CD14-positive monocyte (primary cell): Measurements from ENCODE around the gene FAM170B. TPM values are rescaled to one million over a fixed set of nuclear protein-coding genes. Genes with fewer than 3 reads are reported as not detected.

Experiments used
- DNase-seq, 3 donors: peaks; one replicate each; pipeline ENCODE4 v3.0.0-alpha.2; 2011 to 2022
- H2AFZ ChIP-seq: 2 replicates; pipeline ENCODE4 v1.6.0; 2012; ENCODE audit warnings: mild to moderate bottlenecking, low read depth, low read length, inconsistent platforms; ENCODE audit not compliant: insufficient read depth, poor library complexity, severe bottlenecking
- H3K27ac ChIP-seq, 2 donors: 1 replicate in 1 of 2; 2 replicates in 1 of 2; pipeline ENCODE4 v1.5.1; 2012 to 2013; ENCODE audit warnings: low read length in 2 of 2, control low read depth in 1 of 2, inconsistent platforms in 1 of 2, low read depth in 1 of 2, mild to moderate bottlenecking in 1 of 2
- H3K27me3 ChIP-seq, 2 donors: one replicate each; pipeline versions ENCODE4 v1.6.0 to v1.6.1; 2011 to 2013; ENCODE audit warnings: low read length in 2 of 2; ENCODE audit not compliant: control insufficient read depth in 2 of 2, insufficient read depth in 2 of 2
- H3K36me3 ChIP-seq, 2 donors: replicated peaks in 1 of 2; 1 replicate in 1 of 2; 2 replicates in 1 of 2; pipeline versions ENCODE4 v1.5.1 to v1.6.1; 2012 to 2013; ENCODE audit warnings: low read length in 2 of 2, control low read depth in 1 of 2, inconsistent platforms in 1 of 2, mild to moderate bottlenecking in 1 of 2; ENCODE audit not compliant: insufficient read depth in 2 of 2, control insufficient read depth in 1 of 2
- H3K4me1 ChIP-seq, 2 donors: 1 replicate in 1 of 2; 2 replicates in 1 of 2; pipeline versions ENCODE4 v1.5.1 to v1.6.1; 2012 to 2013; ENCODE audit warnings: low read length in 2 of 2, control low read depth in 1 of 2, inconsistent platforms in 1 of 2, mild to moderate bottlenecking in 1 of 2, moderate library complexity in 1 of 2; ENCODE audit not compliant: insufficient read depth in 2 of 2, control insufficient read depth in 1 of 2
- H3K4me2 ChIP-seq: replicated peaks from 2 replicates; pipeline ENCODE3; 2012; ENCODE audit warnings: low read length, moderate library complexity, mild to moderate bottlenecking; ENCODE audit not compliant: poor library complexity, severe bottlenecking; ENCODE audit errors: extremely low read depth
- H3K4me3 ChIP-seq, 3 experiments: fragments of 200-600 bp in 1 of 3; sonication (generic) in 1 of 3; replicated peaks in 1 of 3; 1 replicate in 2 of 3; 2 replicates in 1 of 3; pipeline ENCODE4 v1.5.1; 2011 to 2013; ENCODE audit warnings: low read length in 3 of 3, mild to moderate bottlenecking in 3 of 3, control low read depth in 2 of 3, low read depth in 2 of 3, inconsistent platforms in 1 of 3, moderate library complexity in 1 of 3
- H3K79me2 ChIP-seq: 2 replicates; pipeline ENCODE4 v1.6.0; 2012; ENCODE audit warnings: mild to moderate bottlenecking, control low read depth, inconsistent platforms, low read length, moderate library complexity; ENCODE audit not compliant: insufficient read depth
- H3K9ac ChIP-seq: 2 replicates; pipeline ENCODE4 v1.6.0; 2017; ENCODE audit warnings: low read length, mild to moderate bottlenecking; ENCODE audit not compliant: insufficient read depth, poor library complexity, severe bottlenecking
- H3K9me3 ChIP-seq, 2 donors: replicated peaks in 1 of 2; 1 replicate in 1 of 2; 2 replicates in 1 of 2; pipeline versions ENCODE4 v1.5.1 to v1.6.1; 2012 to 2013; ENCODE audit warnings: low read length in 2 of 2, control low read depth in 1 of 2; ENCODE audit not compliant: control insufficient read depth in 1 of 2, insufficient read depth in 1 of 2
- H4K20me1 ChIP-seq: 2 replicates; pipeline ENCODE4 v1.6.0; 2012; ENCODE audit warnings: mild to moderate bottlenecking, low read length, control low read depth, moderate library complexity; ENCODE audit not compliant: insufficient read depth
- H3K27ac Mint-ChIP-seq, 7 donors: one replicate each; pipeline ENCODE4 v1.8.0; 2020; ENCODE audit warnings: mild to moderate bottlenecking in 7 of 7, mixed read lengths in 7 of 7, moderate library complexity in 6 of 7, inconsistent platforms in 2 of 7
- H3K27me3 Mint-ChIP-seq, 3 donors: one replicate each; pipeline ENCODE4 v1.8.0; 2021 to 2022; ENCODE audit warnings: low read depth in 3 of 3, mild to moderate bottlenecking in 3 of 3, mixed read lengths in 3 of 3, moderate library complexity in 3 of 3, inconsistent platforms in 1 of 3
- H3K36me3 Mint-ChIP-seq, 2 donors: one replicate each; pipeline ENCODE4 v1.8.0; 2020; ENCODE audit warnings: mixed read lengths in 2 of 2, inconsistent platforms in 1 of 2, mild to moderate bottlenecking in 1 of 2
- H3K4me1 Mint-ChIP-seq: one replicate; pipeline ENCODE4 v1.8.0; 2020; ENCODE audit warnings: mild to moderate bottlenecking, mixed read lengths
- H3K4me3 Mint-ChIP-seq, 2 donors: one replicate each; pipeline ENCODE4 v1.8.0; 2020; ENCODE audit warnings: mild to moderate bottlenecking in 2 of 2, mixed read lengths in 2 of 2, moderate library complexity in 1 of 2
- H3K9me3 Mint-ChIP-seq, 7 donors: one replicate each; pipeline ENCODE4 v1.8.0; 2020 to 2022; ENCODE audit warnings: mixed read lengths in 7 of 7, mild to moderate bottlenecking in 6 of 7, moderate library complexity in 6 of 7, inconsistent platforms in 2 of 7
- WGBS: methylation state at CpG from one replicate; pipeline ENCODE4 v1.1.5; 2013; ENCODE audit warnings: missing lambda C conversion rate; ENCODE audit not compliant: insufficient coverage; 5-methylcytosine and 5-hydroxymethylcytosine counted together
- intact Hi-C, 2 donors: fragments of 100-400 bp; cut with micrococcal nuclease; formaldehyde crosslinking; loops; one replicate each; pipeline versions ENCODE4 v1.15.0 to v1.15.1; 2023
- polyA plus RNA-seq, 3 donors: library from polyadenylated mRNA; depleted of rRNA in 1 of 3; unstranded in 2 of 3; stranded (reverse) in 1 of 3; fragments of 300-500 nt in 2 of 3; fragments of >200 nt in 1 of 3; fragmentation: Illumina TruSeq in 2 of 3; gene quantifications; 1 replicate in 2 of 3; 2 replicates in 1 of 3; pipeline ENCODE4 v1.2.3, GENCODE V29; 2012 to 2021
- TF ChIP-seq, protein P1 (sequence below): fragments of 200-600 bp; IDR thresholded peaks from one replicate; pipeline ENCODE4 v1.8.0; 2022; ENCODE audit warnings: antibody characterized with exemption, mild to moderate bottlenecking

FAM170B gene
- polyA plus RNA-seq, 3 donors = not detected

DNA sequence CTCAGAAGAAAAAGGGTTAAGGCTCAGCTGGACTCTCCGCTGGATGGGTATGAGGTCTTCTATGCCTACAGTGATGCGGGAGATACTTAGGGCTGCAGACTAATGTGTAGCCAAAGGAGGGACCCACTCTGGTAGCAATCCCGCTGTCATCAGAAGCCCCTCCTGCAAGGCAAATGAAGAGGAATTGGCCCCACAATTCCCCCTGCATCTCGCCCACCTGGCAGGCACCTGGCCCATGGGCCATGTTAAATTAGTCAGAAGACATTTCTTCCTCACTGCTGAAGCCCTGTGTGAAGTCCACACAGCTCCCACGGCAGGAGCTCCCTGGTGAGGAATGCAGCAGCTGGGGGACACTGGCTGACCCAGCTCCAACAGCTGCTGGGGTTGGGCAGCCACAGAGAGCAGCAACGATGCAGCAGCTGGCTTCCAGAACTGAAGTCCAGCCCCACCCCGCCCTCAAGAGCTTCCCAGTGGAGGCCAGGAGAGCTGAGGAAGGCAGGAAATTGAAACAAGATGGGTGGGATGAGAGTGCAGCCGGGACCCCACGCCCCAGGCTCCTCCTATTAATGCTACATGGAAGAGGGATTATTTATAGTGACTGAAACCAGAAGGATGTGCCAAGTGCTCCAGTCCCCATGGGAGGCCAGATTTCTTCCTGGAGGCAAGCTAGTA, 24.0 kb downstream of the FAM170B start:
- 91% methylated on average over 5 of the region's 9 CpGs for WGBS
- TF ChIP-seq, protein P1, sequence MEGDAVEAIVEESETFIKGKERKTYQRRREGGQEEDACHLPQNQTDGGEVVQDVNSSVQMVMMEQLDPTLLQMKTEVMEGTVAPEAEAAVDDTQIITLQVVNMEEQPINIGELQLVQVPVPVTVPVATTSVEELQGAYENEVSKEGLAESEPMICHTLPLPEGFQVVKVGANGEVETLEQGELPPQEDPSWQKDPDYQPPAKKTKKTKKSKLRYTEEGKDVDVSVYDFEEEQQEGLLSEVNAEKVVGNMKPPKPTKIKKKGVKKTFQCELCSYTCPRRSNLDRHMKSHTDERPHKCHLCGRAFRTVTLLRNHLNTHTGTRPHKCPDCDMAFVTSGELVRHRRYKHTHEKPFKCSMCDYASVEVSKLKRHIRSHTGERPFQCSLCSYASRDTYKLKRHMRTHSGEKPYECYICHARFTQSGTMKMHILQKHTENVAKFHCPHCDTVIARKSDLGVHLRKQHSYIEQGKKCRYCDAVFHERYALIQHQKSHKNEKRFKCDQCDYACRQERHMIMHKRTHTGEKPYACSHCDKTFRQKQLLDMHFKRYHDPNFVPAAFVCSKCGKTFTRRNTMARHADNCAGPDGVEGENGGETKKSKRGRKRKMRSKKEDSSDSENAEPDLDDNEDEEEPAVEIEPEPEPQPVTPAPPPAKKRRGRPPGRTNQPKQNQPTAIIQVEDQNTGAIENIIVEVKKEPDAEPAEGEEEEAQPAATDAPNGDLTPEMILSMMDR = no peak
- H3K4me3 ChIP-seq = no peak overlapping the region
- Mint-ChIP-seq H3K36me3 (no peaks in the 10 kb centered on the region), H3K4me3 (no peak overlapping the region), H3K27me3 (peaks cover 15 to 22% (median 20%) of the 10 kb centered on the region in 3 donors), H3K9me3 (no peaks in the 10 kb centered on the region), H3K27ac (no peak overlapping the region), H3K4me1 (peaks cover 10% of the 10 kb centered on the region)
- H3K36me3 ChIP-seq = no peaks in the 10 kb centered on the region
- H2AFZ ChIP-seq = no peak overlapping the region
- H3K4me1 ChIP-seq = no peaks in the 10 kb centered on the region
- no peaks in the 10 kb centered on the region for H3K79me2 ChIP-seq
- DNase-seq = no peak
- no peak overlapping the region for H3K9ac ChIP-seq
- no peaks in the 10 kb centered on the region for H4K20me1 ChIP-seq
- H3K27ac ChIP-seq = no peak overlapping the region
- peaks cover 2 to 13% of the 10 kb centered on the region in 2 donors for H3K27me3 ChIP-seq
- H3K4me2 ChIP-seq = no peak overlapping the region
- intact Hi-C loops = loop anchor here in 1 of 2 donors (10.0 kb wide), 1 partner anchor 295 kb away; no protein-coding TSS in a partner anchor
- no peaks in the 10 kb centered on the region for H3K9me3 ChIP-seq

DNA sequence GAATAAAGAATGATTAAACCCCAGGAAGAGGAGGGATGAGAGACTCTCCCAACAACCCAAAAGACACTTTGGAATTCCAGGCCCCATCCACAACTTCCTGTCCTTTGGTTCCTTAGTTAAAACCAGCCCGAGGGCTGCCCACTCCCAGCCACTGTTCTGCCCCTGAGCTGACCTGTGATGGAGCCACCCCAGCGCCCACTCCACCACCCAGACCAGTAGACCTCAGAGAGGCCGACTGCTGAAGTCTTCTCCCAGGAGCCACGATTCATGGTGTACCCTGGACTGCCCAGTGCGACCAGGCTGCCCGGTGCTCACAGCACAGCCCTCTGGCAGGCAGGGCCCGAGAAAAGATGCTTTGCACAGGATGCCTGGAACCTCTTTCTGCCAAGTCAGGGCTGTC, 25.2 kb downstream of the FAM170B start:
- intact Hi-C loops = loop anchor here in 1 of 2 donors (10.0 kb wide), 1 partner anchor 296 kb away; no protein-coding TSS in a partner anchor
- no peaks in the 10 kb centered on the region for H3K9me3 Mint-ChIP-seq
- H3K27me3 Mint-ChIP-seq = peaks cover 9 to 14% (median 12%) of the 10 kb centered on the region in 3 donors
- no peaks in the 10 kb centered on the region for H3K36me3 ChIP-seq
- no peak overlapping the region for H3K27ac Mint-ChIP-seq
- no peaks in the 10 kb centered on the region for H3K4me1 ChIP-seq
- TF ChIP-seq, protein P1 = no peak
- H4K20me1 ChIP-seq = no peaks in the 10 kb centered on the region
- no peak overlapping the region for H3K4me3 Mint-ChIP-seq
- 97% methylated on average over 7 of the region's 7 CpGs for WGBS
- H3K79me2 ChIP-seq = no peaks in the 10 kb centered on the region
- H3K4me1 Mint-ChIP-seq = peaks cover 8% of the 10 kb centered on the region
- peaks cover 0 to 2% of the 10 kb centered on the region in 2 donors for H3K27me3 ChIP-seq
- DNase-seq = no peak
- H3K27ac ChIP-seq = no peak overlapping the region
- no peak overlapping the region for H3K4me2 ChIP-seq
- H3K36me3 Mint-ChIP-seq = no peaks in the 10 kb centered on the region
- no peak overlapping the region for H3K9ac ChIP-seq
- no peak overlapping the region for H3K4me3 ChIP-seq
- H2AFZ ChIP-seq = no peak overlapping the region
- no peaks in the 10 kb centered on the region for H3K9me3 ChIP-seq
